HG02763 (cell line): ENCODE results near the gene HRK.
"Not testable (repeated sequence)": the region's sequence is repeated elsewhere in the genome, so short reads cannot be mapped to it uniquely, and the experiment has no call there.

Source experiments
- ATAC-seq: cut with Tn5 transposase; IDR thresholded peaks from one replicate; pipeline ENCODE4 v1.9.1; 2021; ENCODE audit warnings: mild to moderate bottlenecking, moderate library complexity; ENCODE audit not compliant: unreplicated experiment

Gene HRK

GRCh38 chr12:116821291-116821690 lies 60.0 kb downstream of the HRK start:
- no peak for ATAC-seq

GRCh38 chr12:116820064-116820656 lies 61.1 kb downstream of the HRK start:
- no peak for ATAC-seq

- ATAC-seq, result peak; percentile 85
These were observed 62.1 kb downstream of the HRK start for GRCh38 chr12:116818948-116819832.

GRCh38 chr12:116818341-116818856 lies 62.8 kb downstream of the HRK start:
- ATAC-seq, result peak; percentile 5

GRCh38 chr12:116814766-116815165 lies 66.5 kb downstream of the HRK start:
- ATAC-seq, result not testable (repeated sequence)

DNA sequence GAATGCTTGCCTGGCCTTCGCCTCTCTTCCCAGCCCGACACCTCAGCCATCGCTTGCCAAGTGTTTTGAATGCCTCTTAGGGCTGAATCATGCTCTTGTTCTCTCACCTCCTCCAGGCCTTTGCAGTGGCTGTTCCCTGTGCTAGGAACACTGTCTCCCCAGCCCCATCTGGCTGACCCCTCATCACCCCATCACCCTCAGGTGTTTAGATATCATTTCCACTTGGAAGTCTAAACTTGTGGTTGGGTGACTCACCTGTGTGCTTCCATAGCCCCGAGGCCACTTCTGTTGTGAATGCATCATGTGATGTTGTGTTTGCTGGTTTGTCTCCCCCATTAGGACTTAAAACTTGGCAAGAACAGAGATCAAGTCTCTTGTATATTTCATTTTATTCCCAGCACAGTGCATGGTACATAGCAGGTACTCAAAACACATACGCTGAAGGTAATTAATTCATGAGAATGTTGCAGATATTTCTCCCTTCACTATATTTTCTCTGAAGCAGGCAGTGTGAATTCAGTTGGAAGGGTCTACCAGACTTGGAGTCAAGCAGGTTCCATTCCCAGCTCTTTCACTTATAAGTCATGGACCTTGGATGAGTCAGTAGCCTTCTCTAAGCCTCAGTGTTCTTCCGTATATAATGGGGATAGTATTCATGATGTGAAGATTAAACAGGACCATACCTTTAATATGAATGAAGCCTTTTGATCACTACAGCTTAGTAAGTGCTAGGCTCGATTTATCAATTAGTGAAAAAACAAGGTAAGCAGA lies 67.8 kb downstream of the HRK start:
- no peak for ATAC-seq

GRCh38 chr12:116812238-116812637 lies 69.0 kb downstream of the HRK start:
- ATAC-seq, result no peak

DNA sequence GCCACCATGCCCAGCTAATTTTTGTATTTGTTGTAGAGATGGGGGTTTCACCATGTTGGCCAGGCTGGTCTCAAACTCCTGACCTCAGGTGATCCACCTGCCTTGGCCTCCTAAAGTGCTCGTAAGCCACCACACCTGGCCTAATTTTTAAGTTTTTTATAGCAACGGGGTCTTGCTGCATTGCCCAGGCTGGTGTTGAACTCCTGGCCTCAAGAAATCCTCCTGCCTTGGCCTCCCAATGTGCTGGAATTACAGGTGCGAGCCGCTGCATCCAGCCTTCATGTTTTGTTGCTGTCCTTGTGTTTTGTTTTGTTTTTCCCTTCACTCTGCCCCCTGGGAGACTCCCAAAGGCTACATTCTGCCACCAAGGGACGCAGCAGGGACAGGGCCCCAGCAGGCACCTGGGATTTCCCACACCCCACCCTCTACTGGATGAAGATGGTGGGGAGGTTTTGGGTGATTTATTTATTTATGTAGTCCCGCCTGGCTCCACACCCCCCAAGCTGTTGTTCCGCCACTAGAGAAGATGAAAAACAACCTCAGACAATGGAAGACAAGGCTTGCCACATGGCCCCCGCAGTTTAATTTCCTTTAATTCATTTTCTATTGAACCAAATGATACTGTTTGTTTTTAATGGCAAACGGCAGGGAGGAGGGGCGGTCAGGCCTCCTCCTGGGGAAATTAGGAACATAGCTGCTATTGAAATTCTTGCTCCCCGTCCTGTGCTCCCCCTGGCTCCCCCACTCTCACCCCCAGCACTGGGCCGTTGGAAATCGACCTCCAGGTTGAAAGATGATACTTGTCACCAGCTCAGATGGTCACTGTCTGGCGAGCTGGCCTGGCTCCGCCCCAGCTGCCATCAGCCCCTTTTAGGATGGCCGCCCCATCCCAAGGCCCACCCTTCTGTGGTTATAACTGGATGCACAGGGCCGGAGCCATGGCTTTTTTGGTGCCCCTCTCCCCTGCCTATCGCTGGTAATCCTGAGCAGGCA lies 72.8 kb downstream of the HRK start:
- no peak for ATAC-seq

DNA sequence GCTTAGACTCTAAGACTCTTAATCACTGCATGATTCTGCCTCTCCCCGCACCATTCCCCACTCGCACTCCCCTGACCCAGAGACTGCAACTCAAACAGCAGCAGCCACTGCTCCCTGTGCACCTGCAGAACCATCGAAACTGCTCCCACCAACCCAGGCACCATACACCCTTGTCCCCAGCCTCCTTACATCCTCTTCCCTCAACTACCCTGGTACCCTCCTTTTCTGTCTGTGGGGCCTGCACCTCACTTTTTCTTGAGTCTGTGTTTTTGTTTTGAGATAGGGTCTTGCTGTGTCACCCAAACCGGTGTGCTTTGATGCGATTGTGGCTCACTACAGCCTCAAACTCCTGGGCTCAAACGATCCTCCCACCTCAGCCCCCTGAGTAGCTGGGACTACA lies 73.7 kb downstream of the HRK start:
- ATAC-seq, result no peak

DNA sequence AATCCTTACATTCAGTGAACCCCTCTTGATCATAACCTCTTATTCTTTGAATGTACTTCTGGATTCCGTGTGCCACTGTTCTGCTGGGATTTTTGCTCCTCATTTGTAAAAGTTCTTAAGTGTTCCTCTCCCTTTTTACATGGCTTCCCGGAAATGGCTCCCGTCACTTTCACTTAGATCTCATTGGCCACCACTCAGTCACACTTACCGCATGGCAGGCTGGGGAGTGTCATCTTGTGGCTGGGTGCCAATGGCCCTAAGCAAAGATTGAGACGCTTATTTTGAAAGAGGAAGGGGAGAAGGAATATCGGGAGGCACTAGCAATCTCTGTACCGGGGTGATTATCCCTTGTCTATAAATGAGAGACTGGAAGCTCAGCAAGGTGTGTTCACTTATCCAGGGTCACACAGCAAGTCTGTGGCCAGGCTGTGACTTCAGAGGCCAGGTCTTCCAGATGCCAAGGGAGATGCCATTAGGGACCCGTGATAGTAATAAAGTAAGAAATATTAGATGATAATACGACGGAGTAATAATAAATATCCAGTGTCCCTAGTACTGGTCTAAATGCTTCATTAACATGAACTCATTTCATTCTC lies 74.3 kb downstream of the HRK start:
- no peak for ATAC-seq
